Mesenchymal stem cell (in vitro differentiated cells and primary cell): ENCODE results near the gene OXT.

ENCODE experiments used
- DNase-seq: peaks from one replicate; pipeline ENCODE4 v3.0.0-alpha.2; 2013
- H2AFZ ChIP-seq: one replicate; pipeline ENCODE4 v1.6.1; 2013; ENCODE audit warnings: low read depth, mild to moderate bottlenecking, control low read depth, inconsistent platforms, low read length, moderate library complexity
- H2AK5ac ChIP-seq: 2 replicates; pipeline ENCODE4 v1.6.1; 2013; ENCODE audit warnings: low read length, moderate library complexity, mild to moderate bottlenecking, inconsistent platforms; ENCODE audit not compliant: severe bottlenecking
- H2BK120ac ChIP-seq: one replicate; pipeline ENCODE4 v1.6.1; 2013; ENCODE audit warnings: low read depth, mild to moderate bottlenecking, inconsistent platforms, low read length, moderate library complexity
- H2BK12ac ChIP-seq, 2 experiments: one replicate each; pipeline ENCODE4 v1.6.1; 2013; ENCODE audit warnings: inconsistent platforms in 2 of 2, low read length in 2 of 2, mild to moderate bottlenecking in 2 of 2, moderate library complexity in 2 of 2, control low read depth in 1 of 2
- H2BK15ac ChIP-seq: one replicate; pipeline ENCODE4 v1.6.1; 2013; ENCODE audit warnings: mild to moderate bottlenecking, low read depth, inconsistent platforms; ENCODE audit not compliant: poor library complexity, severe bottlenecking
- H2BK5ac ChIP-seq: 2 replicates; pipeline ENCODE4 v1.6.1; 2013; ENCODE audit warnings: low read depth, mild to moderate bottlenecking, low read length, control low read depth, inconsistent platforms; ENCODE audit not compliant: poor library complexity, severe bottlenecking
- H3K14ac ChIP-seq, 2 experiments: one replicate each; pipeline ENCODE4 v1.6.1; 2013; ENCODE audit warnings: inconsistent platforms in 2 of 2, low read length in 2 of 2, control low read depth in 1 of 2, mild to moderate bottlenecking in 1 of 2, moderate library complexity in 1 of 2
- H3K18ac ChIP-seq, 2 experiments: one replicate each; pipeline ENCODE4 v1.6.1; 2013; ENCODE audit warnings: inconsistent platforms in 2 of 2, low read length in 2 of 2, control low read depth in 1 of 2, low read depth in 1 of 2, mild to moderate bottlenecking in 1 of 2
- H3K23ac ChIP-seq, 2 experiments: one replicate each; pipeline ENCODE4 v1.6.1; 2013; ENCODE audit warnings: inconsistent platforms in 2 of 2, low read length in 2 of 2, mild to moderate bottlenecking in 2 of 2, moderate library complexity in 2 of 2, control low read depth in 1 of 2
- H3K27ac ChIP-seq: 2 replicates; pipeline ENCODE4 v1.5.1; 2013; ENCODE audit warnings: mild to moderate bottlenecking, moderate library complexity, low read length, control low read depth, inconsistent platforms; ENCODE audit not compliant: poor library complexity, severe bottlenecking
- H3K27me3 ChIP-seq, 2 experiments: 2 replicates each; pipeline versions ENCODE4 v1.6.1 to v1.7.0; 2013; ENCODE audit warnings: low read length in 2 of 2, mild to moderate bottlenecking in 2 of 2, moderate library complexity in 2 of 2, control low read depth in 1 of 2, inconsistent platforms in 1 of 2; ENCODE audit not compliant: control insufficient read depth in 1 of 2, insufficient read depth in 1 of 2
- H3K36me3 ChIP-seq, 2 experiments: 2 replicates each; pipeline versions ENCODE4 v1.6.1 to v1.7.0; 2013; ENCODE audit warnings: low read length in 2 of 2, control low read depth in 1 of 2, inconsistent platforms in 1 of 2, low read depth in 1 of 2, mild to moderate bottlenecking in 1 of 2; ENCODE audit not compliant: insufficient read depth in 2 of 2, control insufficient read depth in 1 of 2
- H3K4ac ChIP-seq, 2 experiments: one replicate each; pipeline ENCODE4 v1.6.1; 2013; ENCODE audit warnings: inconsistent platforms in 2 of 2, low read length in 2 of 2, mild to moderate bottlenecking in 2 of 2, moderate library complexity in 2 of 2, control low read depth in 1 of 2, low read depth in 1 of 2
- H3K4me1 ChIP-seq: 2 replicates; pipeline ENCODE4 v1.6.1; 2013; ENCODE audit warnings: low read depth, low read length, control low read depth; ENCODE audit not compliant: control insufficient read depth, insufficient read depth
- H3K4me2 ChIP-seq: 2 replicates; pipeline ENCODE4 v1.6.1; 2013; ENCODE audit warnings: low read length, mild to moderate bottlenecking, inconsistent platforms; ENCODE audit not compliant: poor library complexity, severe bottlenecking
- H3K4me3 ChIP-seq, 2 experiments: 2 replicates each; pipeline versions ENCODE4 v1.5.1 to v1.7.0; 2013; ENCODE audit warnings: low read length in 2 of 2, mild to moderate bottlenecking in 2 of 2, control low read depth in 1 of 2, low read depth in 1 of 2; ENCODE audit not compliant: insufficient read depth in 1 of 2
- H3K79me1 ChIP-seq: replicated peaks from 2 replicates; pipeline ENCODE4 v1.6.1; 2013; ENCODE audit warnings: mild to moderate bottlenecking, control low read depth, low read length, inconsistent platforms; ENCODE audit not compliant: poor library complexity, severe bottlenecking
- H3K9ac ChIP-seq: 2 replicates; pipeline ENCODE4 v1.7.0; 2013; ENCODE audit warnings: mild to moderate bottlenecking, low read length, moderate library complexity
- H3K9me3 ChIP-seq: 2 replicates; pipeline ENCODE4 v1.7.0; 2013; ENCODE audit warnings: mild to moderate bottlenecking, low read length; ENCODE audit not compliant: control insufficient read depth
- H4K8ac ChIP-seq: one replicate; pipeline ENCODE4 v1.6.1; 2013; ENCODE audit warnings: inconsistent platforms, mild to moderate bottlenecking, low read length, moderate library complexity
- H4K91ac ChIP-seq: one replicate; pipeline ENCODE4 v1.6.1; 2013; ENCODE audit warnings: mild to moderate bottlenecking, low read length, inconsistent platforms
- WGBS: methylation state at CpG from one replicate; pipeline ENCODE4 v1.1.7; 2013; ENCODE audit warnings: mixed read lengths; 5-methylcytosine and 5-hydroxymethylcytosine counted together

The OXT gene

GRCh38 chr20:3119044-3119443 is 47.6 kb downstream of the OXT start:
- Histone ChIP-seq H3K9me3 (no peaks in the 10 kb centered on the region), H2AFZ (no peak overlapping the region), H3K79me1 (peaks cover 11% of the 10 kb centered on the region), H3K27me3 (no peaks in the 10 kb centered on the region), H3K36me3 (peaks cover 28 to 38% of the 10 kb centered on the region in 2 experiments), H3K27ac (no peak overlapping the region), H4K8ac (no peak overlapping the region), H2BK120ac (no peak overlapping the region), H3K4me3 (no peak overlapping the region), H3K14ac (no peak overlapping the region), H3K18ac (no peak overlapping the region), H4K91ac (no peak overlapping the region), H3K23ac (no peak overlapping the region), H2BK5ac (no peak overlapping the region), H2BK15ac (no peak overlapping the region), H2AK5ac (no peak overlapping the region), H3K4ac (no peak overlapping the region), H3K4me2 (no peak overlapping the region), H3K4me1 (peaks cover 6% of the 10 kb centered on the region), H3K9ac (no peak overlapping the region), H2BK12ac (no peak overlapping the region)
- 89% methylated on average over 5 of the region's 5 CpGs for WGBS
- no peak for DNase-seq

- Histone ChIP-seq H3K4me1 (peaks cover 2% of the 10 kb centered on the region), H2BK12ac (no peak overlapping the region), H3K27me3 (no peaks in the 10 kb centered on the region), H4K91ac (no peak overlapping the region), H2AK5ac (no peak overlapping the region), H2BK120ac (no peak overlapping the region), H3K4me3 (no peak overlapping the region), H2BK15ac (no peak overlapping the region), H2BK5ac (no peak overlapping the region), H3K23ac (no peak overlapping the region), H3K9me3 (no peaks in the 10 kb centered on the region), H3K4ac (no peak overlapping the region), H2AFZ (no peak overlapping the region), H3K18ac (no peak overlapping the region), H3K14ac (no peak overlapping the region), H4K8ac (no peak overlapping the region), H3K27ac (no peak overlapping the region), H3K36me3 (peaks cover 30 to 34% of the 10 kb centered on the region in 2 experiments), H3K9ac (no peak overlapping the region), H3K4me2 (no peak overlapping the region), H3K79me1 (peaks cover 4% of the 10 kb centered on the region)
- WGBS = 98% methylated on average over 11 of the region's 11 CpGs
- no peak for DNase-seq
These were observed 50.0 kb downstream of the OXT start for GRCh38 chr20:3121271-3121911.
